ENCODE data around the gene GATA6.

Gene GATA6

GRCh38 chr18:22141211-22141610 is 28.2 kb upstream of the GATA6 start:
- H3K4me3 ChIP-seq (ENCODE audit: low read depth, low read length): no peak overlapping the region
- no peak for TF ChIP-seq CTCF (IDR thresholded peaks at IDR 0.05; ENCODE audit: borderline replicate concordance, insufficient read depth, low read depth, low read length)

- no peak overlapping the region for H3K4me3 ChIP-seq (ENCODE audit: low read depth, low read length)
- TF ChIP-seq CTCF (IDR thresholded peaks at IDR 0.05; ENCODE audit: borderline replicate concordance, insufficient read depth, low read depth, low read length): no peak
Measured at GRCh38 chr18:22143347-22144340, 25.7 kb upstream of the GATA6 start.

DNA sequence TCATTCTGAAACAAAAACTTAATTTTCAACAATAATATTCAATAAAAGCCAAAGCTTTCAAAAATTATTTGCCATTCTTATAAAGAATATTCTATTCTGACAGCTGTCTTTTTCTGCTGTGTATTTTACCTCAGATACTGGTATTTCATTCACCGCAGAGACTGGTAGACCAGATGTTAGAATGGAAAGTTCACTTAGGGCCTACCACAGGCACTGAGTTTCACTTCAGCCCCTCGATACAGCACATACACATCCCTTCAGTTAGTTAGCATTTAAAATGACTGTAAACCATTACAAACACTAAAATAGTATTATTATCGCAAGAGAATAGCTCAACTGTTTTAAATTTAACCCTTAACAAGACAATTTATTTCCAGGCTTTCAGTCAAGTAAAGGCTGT is 24.2 kb upstream of the GATA6 start:
- H3K4me3 ChIP-seq (ENCODE audit: low read depth, low read length): no peak overlapping the region
- no peak for TF ChIP-seq CTCF (IDR thresholded peaks at IDR 0.05; ENCODE audit: borderline replicate concordance, insufficient read depth, low read depth, low read length)

DNA sequence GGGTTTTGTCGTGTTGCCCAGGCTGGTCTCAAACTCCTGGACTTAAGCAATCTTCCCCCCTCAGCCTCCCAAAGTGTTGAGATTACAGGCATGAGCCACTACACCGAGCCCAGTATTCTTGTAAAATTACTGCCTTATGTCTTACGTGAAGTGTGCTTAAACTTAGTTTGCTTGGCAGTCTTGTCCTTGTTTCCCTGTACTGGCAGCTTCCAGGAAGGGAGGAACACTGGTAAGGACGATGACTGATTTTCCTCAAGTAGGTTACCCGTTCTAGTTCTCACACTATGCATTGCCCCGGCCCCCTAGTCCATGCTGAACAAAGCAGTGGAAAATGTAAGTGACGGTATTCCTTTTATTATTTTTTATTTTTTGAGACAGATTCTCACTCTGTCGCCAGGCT is 19.7 kb upstream of the GATA6 start:
- TF ChIP-seq CTCF (IDR thresholded peaks at IDR 0.05; ENCODE audit: borderline replicate concordance, insufficient read depth, low read depth, low read length): no peak
- no peak overlapping the region for H3K4me3 ChIP-seq (ENCODE audit: low read depth, low read length)

DNA sequence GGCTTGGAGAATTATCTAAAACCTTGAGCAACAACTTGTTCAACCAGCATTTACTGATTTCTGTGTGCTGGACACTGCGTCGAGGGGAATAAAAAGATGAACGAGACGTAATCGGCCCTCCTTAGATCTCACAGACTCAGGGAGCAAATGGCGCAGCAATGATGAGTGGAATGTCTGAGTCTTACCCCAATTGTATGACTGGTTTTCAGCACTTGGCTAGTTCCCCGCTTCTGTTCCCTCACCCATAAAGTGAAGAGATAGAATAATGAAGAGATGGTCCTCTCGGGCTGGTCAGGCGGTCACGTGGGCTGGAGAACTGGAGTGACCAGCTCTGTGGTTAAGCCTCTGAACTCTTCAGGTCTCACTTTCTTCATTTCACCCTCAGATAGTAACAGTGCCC is 17.3 kb upstream of the GATA6 start:
- no peak for TF ChIP-seq CTCF (IDR thresholded peaks at IDR 0.05; ENCODE audit: borderline replicate concordance, insufficient read depth, low read depth, low read length)
- no peak overlapping the region for H3K4me3 ChIP-seq (ENCODE audit: low read depth, low read length)

GRCh38 chr18:22153428-22153827 is 16.0 kb upstream of the GATA6 start:
- H3K4me3 ChIP-seq (ENCODE audit: low read depth, low read length): no peak overlapping the region
- no peak for TF ChIP-seq CTCF (IDR thresholded peaks at IDR 0.05; ENCODE audit: borderline replicate concordance, insufficient read depth, low read depth, low read length)

- H3K4me3 ChIP-seq (ENCODE audit: low read depth, low read length): no peak overlapping the region
- no peak for TF ChIP-seq CTCF (IDR thresholded peaks at IDR 0.05; ENCODE audit: borderline replicate concordance, insufficient read depth, low read depth, low read length)
Measured at GRCh38 chr18:22155584-22155983, 13.8 kb upstream of the GATA6 start.
